Effector CD8-positive, alpha-beta T cell (primary cell): ENCODE data around the gene ERN2.

Experiments used
- DNase-seq: peaks from one replicate; lab custom pipeline; 2025; lab: John Stamatoyannopoulos, UW

ERN2 gene

DNA sequence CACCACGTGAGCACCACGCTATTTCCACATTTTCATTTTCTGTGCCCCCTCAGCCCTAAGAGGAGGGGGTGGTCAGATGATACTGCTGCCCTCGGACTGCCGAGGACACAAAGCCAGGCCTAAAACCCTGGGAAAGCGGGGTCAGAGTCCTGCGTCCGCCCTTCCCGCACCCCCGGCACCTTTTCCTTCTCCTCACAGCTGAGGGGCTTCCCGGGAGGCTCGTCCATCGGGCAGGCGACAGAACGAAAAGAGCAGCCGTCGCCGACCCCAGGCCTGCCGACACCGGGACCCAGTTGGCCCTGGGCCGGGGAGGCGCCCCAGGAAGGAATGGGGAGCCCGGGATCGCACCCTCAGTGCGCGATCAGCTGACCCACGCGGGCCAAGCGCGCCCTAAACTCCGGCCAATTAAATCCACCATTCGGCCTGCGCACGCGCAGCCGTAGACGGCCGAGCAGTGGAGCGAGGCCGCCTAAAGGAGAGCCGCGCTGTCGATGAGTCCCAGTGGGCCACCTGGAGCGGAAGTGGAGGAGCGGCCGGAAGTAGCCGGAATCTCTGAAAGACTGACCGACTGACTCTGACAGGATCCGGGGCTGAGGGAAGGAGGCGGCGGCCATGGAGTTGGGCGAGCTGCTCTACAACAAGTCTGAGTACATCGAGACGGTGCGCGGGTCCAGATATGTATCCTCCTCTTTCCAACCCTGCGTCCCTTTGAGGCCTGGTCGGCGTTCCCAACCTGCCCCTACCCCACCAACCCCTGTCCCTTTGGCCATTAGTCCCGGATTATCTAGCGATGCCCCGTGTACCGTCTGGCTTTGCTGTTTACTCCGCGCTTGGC is 71.9 kb downstream of the ERN2 start, which contains the start of the genes DCTN5 and PALB2:
TSS of gene DCTN5 (plus strand) at position 536 of the 835 bp plus-strand sequence. CDS start at position 613, 77 bp downstream.
TSS of gene PALB2 (minus strand) at position 380 of the 835 bp plus-strand sequence. CDS start at position 227, 153 bp downstream.
- peak; percentile 75 for DNase-seq

DNA sequence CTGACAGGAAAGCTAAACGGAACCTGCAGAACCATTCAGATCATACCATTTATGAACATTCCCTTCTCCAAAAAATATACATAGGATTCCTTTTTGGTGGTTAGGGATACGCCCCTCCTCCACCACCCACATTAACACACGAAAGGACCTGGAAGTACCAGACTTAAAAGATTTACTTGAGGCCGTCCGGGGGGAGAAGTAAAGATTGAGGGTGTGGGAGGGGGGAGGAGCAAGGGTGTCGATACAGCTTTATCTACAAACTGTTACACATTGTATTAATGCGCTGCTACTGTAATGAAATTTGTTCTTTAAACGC is 72.4 kb downstream of the ERN2 start:
- no peak for DNase-seq
